HG03521 (cell line): ENCODE results near the gene MLIP.
"Not testable (repeated sequence)": the region's sequence is repeated elsewhere in the genome, so short reads cannot be mapped to it uniquely, and the experiment has no call there.

Experiments used
- ATAC-seq: cut with Tn5 transposase; IDR thresholded peaks from one replicate; pipeline ENCODE4 v1.9.1; 2021; ENCODE audit warnings: mild to moderate bottlenecking, moderate library complexity; ENCODE audit not compliant: unreplicated experiment

Gene MLIP

DNA sequence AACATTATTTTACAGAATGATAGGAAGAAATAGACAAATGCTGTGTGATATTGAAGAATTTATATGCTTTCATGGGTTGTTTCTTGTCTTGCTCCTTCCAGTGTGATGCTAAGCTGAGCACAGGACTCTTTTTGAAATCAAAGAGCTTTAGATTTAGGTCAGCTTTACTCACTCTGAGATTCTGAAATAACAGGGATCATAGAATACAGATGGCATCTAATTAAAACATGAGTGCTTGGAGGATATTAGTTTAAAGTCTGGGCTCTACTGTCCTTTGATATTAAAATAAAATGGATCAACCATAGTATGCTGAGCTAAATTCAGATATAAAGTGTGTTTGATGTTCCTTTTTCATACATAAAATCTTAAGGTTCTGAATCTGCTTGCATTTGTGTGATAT lies 29.6 kb downstream of the MLIP start:
- ATAC-seq: no peak

DNA sequence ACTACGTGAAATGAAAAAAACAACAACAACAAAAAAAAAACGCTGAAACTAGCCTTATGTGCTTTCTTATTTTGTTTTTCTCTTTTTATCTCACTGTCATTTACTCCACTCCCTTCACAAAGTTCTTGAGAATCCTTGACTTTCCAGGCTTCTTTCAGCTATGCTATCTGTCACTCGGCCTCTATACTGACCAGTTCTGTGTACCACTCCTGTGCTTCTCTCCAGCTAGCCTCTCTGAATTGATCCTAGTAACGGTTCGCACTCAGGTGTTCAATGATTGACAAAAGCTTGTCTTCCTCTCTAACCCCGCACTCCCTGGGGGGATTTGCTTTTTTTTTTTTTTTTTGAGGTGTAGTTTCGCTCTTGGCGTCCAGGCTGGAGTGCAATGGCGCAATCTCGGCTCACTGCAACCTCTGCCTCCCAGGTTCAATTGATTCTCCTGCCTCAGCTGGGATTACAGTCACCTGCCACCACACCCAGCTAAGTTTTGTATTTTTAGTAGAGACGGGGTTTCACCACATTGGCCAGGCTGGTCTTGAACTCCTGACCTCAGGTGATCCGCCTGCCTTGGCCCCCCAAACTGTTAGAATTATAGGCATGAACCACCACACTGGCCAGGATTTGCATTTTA lies 31.8 kb downstream of the MLIP start:
- no peak for ATAC-seq

DNA sequence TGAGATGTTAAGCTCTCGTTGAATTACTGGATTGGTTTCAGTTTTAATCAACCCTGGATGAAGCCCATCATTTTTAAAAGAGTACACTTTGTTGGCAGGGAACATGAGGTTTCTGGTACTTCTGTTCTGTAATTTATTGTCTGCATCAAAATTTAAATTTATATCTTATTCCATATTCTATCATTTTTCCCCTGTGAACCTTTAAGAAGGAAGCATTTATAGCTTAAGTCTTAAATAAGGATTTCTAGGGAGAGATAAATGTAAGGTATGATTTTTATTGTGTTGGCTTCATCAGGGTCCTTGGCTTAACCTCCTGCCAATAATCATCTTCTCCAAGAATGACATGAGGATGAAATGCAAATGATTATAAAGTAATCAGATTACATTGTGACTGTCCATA lies 40.6 kb downstream of the MLIP start:
- no peak for ATAC-seq

DNA sequence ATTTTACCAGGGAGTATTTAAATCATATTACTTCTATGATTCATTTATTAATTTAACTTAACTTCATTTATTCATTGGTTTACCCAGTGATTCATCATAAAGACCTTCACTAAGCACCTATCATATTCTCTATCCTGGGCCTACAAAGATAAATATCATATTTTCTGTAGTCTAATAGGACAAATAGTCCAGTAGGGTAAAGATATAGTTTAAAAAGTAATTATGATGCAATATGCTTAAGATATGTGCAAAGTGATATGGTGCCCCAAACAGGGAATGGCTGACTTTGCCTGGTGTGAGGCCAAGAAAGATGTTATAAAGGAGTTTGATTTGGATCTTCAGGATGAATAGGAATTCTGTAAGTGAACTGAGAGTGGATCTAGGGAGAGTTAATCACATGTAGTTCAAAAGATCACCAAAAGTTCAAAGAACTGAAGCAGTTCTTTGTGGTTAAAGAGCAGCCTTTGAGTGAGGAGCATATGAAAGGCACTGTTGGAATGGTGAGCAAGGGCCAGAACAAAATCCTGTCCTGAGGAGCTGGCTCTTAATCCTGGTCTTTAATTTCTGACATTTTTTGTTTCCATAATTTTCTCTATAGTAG lies 45.5 kb downstream of the MLIP start:
- no peak for ATAC-seq

DNA sequence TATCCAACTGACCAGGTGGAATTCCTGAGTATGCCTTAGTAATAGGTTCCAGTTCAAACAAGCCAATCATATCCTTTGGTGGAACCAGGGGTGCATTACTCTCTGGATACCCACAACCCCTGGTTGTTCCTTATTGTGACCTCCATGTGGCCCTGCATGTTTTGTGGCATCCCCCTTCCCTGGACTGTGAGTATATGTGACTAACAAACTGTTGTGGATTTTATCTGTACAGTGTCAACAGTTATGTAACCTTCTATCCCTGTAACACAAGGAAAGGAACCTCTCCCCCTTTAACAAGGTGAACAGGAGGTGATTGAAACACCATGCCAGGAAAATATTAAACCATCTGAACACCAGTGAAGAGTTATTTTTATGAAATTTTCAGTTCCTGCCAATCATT lies 46.2 kb downstream of the MLIP start:
- ATAC-seq: no peak

DNA sequence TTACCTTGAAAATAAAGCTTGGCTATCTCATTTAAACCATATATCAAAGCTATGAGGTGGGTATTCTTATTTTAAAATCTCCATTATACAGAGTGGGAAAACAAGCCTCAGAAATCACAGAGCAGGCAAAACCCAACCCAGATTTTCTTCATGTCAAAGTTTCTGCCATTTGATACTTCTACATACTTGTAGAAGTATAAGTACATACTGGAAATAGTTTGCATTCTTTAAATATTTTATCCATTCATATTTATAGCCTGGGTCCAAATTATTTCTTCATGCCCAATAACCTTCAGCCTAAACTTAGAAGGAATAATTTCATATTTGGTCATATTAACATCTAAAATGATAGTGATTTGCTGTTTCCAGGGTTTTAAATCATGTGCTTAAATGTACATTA lies 61.8 kb downstream of the MLIP start:
- no peak for ATAC-seq

DNA sequence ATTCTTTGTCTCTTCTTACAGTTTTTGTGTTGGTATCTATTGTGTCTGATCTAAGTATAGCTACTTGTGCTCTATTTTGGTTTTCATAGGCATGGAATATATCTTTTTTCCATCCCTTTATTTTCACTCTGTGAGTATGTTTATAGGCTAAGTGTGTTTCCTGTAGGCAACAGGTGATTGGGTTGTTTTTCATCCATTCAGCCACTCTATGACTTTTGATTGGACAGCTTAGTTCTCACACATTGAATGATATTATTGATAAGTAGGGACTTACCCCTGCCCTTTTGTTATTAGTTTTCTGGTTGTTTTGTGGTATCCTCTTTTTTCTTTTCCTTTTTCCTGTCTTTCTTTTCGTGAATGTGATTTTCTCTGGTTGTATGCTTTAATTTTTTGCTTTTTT lies 67.9 kb downstream of the MLIP start:
- no peak for ATAC-seq

DNA sequence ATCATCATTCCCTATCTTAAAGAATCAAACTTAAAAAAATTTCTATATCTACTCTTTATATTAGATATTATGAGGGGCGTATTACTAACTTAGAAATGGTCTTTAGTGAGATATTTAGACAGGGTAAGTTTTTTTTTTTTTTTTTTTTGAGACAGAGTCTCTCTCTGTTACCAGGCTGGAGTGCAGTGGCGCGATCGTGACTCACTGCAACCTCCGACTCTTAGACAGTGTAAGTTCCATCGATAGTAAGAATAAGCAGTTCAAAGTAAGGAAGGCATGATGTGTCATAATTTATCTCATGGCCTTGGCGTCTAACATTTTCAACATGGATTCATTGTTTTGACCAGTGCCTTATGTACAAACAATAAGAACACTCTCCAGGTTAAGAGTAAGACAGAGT lies 72.4 kb downstream of the MLIP start:
- ATAC-seq: no peak

DNA sequence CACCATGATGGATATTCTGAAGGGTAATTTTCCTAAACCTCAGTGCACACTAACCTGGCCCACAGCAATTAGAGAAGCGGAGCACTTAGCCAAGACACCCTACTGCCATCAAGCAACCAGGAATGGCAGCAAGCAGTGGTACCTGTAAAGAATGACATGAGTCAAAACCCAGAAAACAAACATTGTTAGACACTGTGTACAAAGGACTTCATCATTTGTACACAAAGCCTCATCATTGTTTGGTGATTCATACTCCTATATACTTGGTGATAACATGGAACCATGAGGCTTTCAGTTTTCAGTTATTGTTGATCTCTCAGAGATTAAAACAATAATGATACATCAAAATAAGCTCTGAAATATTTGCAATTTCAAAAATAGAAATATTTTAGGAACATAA lies 74.6 kb downstream of the MLIP start:
- ATAC-seq: no peak

DNA sequence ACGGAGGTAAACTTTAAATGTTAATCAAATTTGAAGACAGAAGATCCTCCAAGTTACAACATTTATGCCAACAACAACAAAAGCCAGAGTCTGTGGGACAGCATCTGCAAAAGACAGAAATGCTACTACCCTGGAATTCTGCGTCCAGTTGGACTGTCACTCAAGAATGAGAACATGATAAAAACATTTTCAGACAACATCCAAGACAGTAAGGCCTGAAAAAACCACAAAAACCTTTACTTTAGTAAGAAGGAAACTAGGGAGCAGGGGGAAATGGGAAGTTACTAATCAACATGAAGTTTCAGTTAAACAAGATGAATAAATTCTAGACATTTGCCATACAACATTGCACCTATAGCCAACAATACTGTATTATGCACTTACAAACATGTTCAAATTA lies 77.6 kb downstream of the MLIP start:
- ATAC-seq: no peak

DNA sequence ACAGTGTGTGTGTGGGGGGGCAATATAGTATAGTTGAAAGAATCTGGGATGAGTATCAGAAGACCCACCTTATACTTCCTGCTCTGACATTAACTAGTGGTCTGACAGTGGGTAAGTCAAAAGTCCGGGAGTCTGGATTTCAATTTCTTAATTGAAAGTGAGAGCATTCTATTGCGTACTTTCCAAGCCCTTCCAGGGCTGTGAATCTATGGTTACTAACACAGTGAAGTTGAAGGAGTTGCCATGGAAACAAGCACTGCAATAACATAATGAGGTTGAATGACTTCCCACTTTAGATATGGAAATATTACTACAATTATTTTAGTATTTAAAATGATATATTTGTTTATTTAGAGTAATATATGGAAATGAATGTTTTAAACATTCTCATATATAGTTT lies 80.2 kb downstream of the MLIP start:
- ATAC-seq: no peak

DNA sequence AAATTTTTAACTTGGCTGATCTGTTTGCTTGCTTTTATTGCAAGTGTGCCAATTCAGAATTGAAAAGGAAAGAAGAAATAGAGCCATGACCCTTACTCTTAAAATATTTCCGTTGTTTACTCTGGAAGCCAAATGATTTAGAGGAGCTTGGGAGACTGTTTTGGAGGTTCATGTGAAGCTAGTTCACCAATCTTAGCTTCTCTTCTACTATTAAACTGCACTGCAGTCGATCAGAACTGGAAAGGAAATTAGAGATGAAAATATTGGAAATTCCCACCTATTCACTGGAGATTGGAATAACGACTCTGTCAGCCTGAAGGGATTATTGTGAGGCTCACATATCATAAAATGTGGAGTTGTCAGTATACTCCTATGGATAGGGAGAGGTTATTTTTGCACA lies 81.8 kb downstream of the MLIP start:
- no peak for ATAC-seq

DNA sequence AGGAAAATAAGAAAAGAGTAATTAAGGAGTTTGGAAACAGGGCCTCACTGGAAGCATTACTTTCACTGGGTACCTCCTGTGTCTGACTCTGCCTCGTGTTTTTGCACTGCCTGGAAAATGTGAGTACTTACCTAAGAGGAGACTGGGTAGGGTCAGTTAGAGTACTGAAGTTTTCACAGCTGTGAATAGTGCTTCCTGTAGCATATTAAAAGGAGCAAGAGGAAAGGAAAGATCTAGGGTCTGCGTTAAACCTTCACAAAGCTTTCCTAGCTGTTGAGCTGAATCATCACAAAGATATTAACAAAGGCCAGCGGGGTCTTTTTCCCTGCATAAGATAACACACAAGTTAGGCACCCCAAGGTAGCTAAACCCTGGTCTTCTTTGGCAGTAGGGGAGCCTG lies 82.3 kb downstream of the MLIP start:
- ATAC-seq: no peak

DNA sequence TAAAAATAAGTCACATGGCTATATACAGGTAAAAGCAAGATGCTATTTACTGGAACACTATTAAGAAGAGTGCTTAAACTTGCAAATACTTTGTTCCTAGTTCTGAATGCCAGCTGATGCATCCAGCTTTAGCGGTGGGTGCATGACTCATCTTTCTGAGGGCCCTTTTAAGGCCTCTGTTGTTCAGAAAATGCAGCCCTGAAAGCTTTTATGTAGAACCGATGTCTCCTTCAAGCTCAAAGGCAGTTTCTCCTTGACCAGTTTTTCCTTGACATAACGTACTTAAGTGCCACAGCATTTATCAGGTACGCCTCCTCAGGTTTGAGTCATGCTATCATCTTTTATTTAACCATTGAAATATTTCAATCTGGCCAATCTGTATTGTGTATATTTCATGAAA lies 82.8 kb downstream of the MLIP start:
- no peak for ATAC-seq

DNA sequence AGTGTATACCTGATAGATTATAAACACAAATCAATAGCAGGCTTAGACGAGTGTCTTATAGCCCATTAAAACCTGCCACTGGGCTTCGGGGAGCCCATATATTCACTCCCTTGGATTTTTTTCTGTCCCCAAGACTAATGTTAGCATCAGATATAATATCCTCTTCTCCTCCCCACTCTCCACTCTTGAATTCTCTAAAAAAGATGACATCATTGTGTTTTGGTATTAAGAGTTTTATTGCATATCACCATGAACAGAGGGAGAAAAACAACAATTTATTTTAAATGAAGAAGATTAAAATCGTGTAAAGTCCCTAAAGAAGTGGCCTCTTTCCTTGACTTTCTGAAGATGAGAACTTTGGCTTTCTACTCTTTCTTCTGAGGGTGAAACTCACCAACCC lies 84.4 kb downstream of the MLIP start:
- no peak for ATAC-seq

DNA sequence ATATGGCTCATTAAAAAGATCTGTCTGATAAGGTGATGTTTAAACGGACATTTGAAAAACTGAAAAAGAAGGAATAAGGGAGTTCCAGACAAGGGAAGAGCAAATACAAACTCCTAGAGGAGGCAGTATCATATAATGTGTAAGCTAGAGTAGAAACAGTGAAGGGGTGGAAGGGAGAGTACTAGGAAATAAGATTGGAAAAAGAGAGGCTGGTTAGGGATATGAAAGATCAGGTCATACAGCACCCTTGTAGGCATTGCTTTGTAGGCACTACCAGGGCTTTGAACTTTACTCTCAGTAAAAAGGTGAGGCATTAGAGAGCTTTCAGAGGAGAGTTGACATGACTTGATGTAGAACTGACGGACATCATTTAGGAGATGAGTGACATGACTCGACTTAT lies 85.7 kb downstream of the MLIP start:
- no peak for ATAC-seq

DNA sequence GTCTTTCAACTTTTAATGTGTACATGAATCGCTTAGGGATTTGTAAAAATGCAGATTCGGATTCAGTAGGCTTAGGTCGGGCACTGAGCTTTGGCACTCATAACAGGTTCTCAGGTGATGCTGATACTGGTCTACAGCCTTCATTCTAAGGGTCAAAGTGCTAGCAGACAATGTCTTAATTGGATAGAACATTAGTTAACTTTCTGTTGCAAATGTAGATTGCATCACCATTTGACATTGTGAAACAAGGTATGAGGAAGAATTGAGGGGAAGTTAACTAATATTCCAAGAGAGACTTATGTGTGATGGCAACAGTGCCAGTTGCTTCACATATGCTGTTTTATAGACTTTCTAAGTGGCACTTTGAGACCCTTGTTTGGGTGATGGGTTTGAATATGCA lies 86.9 kb downstream of the MLIP start:
- no peak for ATAC-seq

DNA sequence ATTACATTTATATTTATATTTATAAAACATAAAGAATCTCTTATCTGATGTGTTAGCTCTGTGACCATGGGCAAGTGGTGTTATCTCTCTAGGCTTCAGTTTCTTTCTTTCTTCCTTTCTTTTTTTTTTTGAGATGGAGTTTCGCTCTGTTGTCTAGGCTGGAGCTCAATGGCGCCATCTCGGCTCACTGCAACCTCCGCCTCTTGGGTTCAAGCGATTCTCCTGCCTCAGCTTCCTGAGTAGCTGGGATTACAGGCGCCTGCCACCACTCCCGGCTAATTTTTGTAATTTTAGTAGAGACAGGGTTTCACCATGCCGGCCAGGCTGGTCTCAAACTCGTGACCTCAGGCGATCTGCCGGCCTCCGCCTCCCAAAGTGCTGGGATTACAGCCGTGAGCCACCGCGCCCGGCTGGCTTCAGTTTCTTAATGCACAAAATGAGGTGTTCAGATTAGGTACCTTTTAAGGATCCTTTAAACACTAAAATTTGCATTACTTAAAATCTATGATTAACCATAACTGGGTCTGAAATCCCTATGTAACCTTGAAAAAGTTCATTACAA lies 92.3 kb downstream of the MLIP start:
- ATAC-seq: not testable (repeated sequence)

DNA sequence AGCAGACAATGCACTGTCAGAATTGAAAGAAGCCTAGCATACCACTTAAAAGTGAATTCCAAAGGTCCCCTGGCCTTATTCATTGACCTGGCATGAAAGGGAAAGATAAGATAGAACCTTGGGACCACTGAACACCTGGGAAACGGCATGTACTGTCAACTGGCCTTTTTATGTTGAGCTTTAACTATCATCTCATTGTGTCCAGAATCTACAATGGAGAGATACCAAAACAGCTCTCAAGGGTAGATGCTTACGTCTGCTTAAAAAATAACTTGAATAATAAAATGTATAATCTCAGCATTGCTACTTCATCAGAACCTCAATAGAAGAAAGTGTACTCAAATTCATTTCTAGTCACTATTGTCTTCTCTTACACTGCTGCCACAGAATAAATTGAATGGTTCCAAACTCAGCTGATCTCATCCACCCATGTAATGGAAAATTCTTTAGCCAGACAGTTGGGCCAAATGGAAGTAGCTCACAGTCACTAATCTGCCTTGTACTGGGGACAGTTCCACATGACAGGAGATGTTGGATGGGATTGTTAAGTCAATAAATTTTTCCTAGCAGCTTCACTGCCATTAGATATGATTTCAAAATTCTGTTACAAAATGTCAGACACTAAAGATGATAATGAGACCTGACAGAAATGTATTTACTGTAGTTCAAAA lies 93.8 kb downstream of the MLIP start:
- ATAC-seq: no peak

DNA sequence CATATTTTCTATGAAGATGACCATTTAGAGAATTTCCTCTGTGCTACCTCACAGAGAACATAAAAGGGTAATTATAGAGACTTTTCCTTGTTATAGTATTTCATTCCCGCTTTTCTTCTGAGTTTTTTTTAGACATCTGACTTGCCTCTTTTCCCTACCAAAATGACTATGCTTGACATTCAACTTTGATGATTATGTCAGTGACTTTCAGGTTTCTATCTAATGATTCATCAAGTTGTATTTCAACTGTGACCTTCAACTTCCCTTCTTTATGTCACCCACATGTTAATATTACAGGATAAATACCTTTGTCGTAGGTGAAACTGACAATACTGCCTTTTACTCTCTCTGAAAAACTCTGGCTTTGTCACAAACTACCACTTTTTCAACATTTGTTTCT lies 95.3 kb downstream of the MLIP start:
- ATAC-seq: no peak

DNA sequence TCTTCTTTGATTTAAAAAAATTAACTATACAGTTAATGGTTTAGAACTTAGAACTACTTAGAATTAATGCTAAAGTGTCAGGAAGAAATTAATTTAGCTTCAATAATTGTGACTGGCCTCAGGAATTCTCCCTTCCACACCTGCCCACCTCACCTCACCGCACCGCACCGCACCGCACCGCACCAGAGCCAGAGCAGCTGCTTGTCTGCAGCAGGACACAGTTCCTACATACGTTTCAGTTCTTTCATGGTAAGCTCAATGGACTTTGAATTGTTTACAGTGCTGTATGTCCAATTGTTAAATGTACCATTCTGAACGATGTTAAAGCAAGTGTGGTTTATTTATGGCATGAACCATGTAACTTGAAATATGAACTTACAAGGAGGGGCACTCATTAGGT lies 98.7 kb downstream of the MLIP start:
- not testable (repeated sequence) for ATAC-seq

DNA sequence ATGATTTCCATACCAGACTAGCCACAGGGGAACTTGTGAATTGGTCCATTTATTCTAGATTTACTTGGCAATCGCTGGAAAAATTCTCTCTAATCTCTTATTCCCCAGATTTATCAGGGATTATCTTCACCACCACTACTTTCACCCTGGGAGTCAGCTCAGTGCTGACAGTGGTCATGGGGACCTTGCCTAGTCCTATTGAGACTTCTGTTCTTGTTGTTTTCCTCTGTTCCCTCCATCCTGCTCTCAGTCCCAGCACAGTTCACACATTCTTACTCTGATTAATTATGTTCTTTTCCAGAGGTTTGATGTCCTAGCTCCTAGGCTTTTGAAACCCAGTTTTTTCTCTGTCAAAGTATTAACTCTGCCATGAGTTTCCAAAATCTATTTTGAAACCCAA lies 103.0 kb downstream of the MLIP start:
- no peak for ATAC-seq
